ENCODE measurements around the gene GOLGA1. TPM values are rescaled to one million over a fixed set of nuclear protein-coding genes. Genes with fewer than 3 reads are reported as not detected.

The GOLGA1 gene
- total and polyA plus RNA-seq, 10 of the 15 experiments (the other 5 are each of a cell fraction or from before 2014, with no cell fraction given) = 2.9 to 14.1 (median 8.1) TPM

GRCh38 chr9:124940521-124940893 lies 376 bp downstream of the GOLGA1 start (continued):
- TF ChIP-seq REST (IDR thresholded peaks at IDR 0.05; ENCODE audit: low read depth, low read length) (no peak), BRCA1 (IDR thresholded peaks at IDR 0.05; ENCODE audit: low read depth, low read length) (no peak), FOXM1 (IDR thresholded peaks at IDR 0.05; ENCODE audit: low read depth, low read length) (0 out of 2 replicates have a peak, but pooled peaks have one; percentile 5), EP300 (IDR thresholded peaks at IDR 0.05; ENCODE audit: borderline replicate concordance in 1 of 2, control insufficient read depth in 1 of 2, low read depth in 2 of 2, low read length in 2 of 2) (no peak)

DNA sequence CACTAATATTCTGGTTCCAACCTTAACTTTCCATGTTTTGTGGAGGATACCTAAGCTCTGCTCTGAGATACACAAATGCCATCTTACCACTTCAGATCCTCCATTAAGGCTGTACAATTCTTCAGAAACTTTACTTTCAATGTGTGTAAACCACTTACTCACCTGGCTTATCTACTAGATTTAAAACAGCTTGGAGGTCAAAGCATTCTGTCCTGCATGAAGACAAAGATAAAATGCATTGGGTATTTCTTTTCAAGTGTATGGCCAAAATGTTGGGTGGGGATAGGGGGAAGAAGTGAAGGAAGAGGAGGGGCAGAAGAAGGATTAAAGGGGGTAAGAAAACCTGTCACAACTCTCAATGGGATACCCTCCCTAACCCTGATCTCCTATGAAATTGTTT lies 939 bp downstream of the GOLGA1 start:
- ChIA-PET SMC1A (ENCODE audit: uncharacterized antibody, unreplicated experiment) (interaction anchor here (0.7 to 1.8 kb wide), 7 partner anchors 9 to 203 kb away, joined by 3 to 9 read pairs (median 3); partner anchors contain the start of gene SCAI), RAD21 (ENCODE audit: unreplicated experiment) (interaction anchor here (0.5 to 1.7 kb wide), 3 partner anchors 62 to 229 kb away, joined by 4 read pairs; no protein-coding TSS in a partner anchor), POLR2A (interaction anchor here (0.5 to 2.6 kb wide), 8 partner anchors 10 to 170 kb away, joined by 3 to 9 read pairs (median 3); partner anchors contain the start of genes ARPC5L, NR6A1 and RPL35), CTCF (interaction anchor here (0.8 to 1.5 kb wide), 4 partner anchors 78 to 305 kb away, joined by 3 to 5 read pairs (median 4); partner anchors contain the start of gene WDR38)
- in situ Hi-C loops (cut with MboI) (no loop called here), intact Hi-C loops (cut with micrococcal nuclease; ENCODE audit: unreplicated experiment) (loop anchor here (2.0 kb wide), 1 partner anchor 69 kb away; no protein-coding TSS in a partner anchor)
- ATAC-seq (no peak), FAIRE-seq (no peak), DNase-seq (ENCODE audit: low read depth, low spot score) (no peak)
- Histone ChIP-seq H3K9me3 (replicated peaks; ENCODE audit: control insufficient read depth, insufficient read depth, low read length) (no peaks in the 10 kb centered on the region), H3K27ac (ENCODE audit: control insufficient read depth, insufficient read depth) (peak overlapping the region; percentile 88), H3K4me2 (ENCODE audit: control insufficient read depth, insufficient read depth) (peak overlapping the region; percentile 84), H3K4me1 (ENCODE audit: control insufficient read depth, insufficient read depth, low read length) (peaks cover under 1% of the 10 kb centered on the region; the same call in 1 of the 2 replicates), H3K27me3 (replicated peaks in 1 of 2; ENCODE audit: control insufficient read depth in 2 of 2, insufficient read depth in 2 of 2, low read length in 1 of 2) (no peaks in the 10 kb centered on the region), H3K36me3 (ENCODE audit: control insufficient read depth in 2 of 2, insufficient read depth in 2 of 2, low read length in 1 of 2) (peaks cover 0 to 4% of the 10 kb centered on the region in 2 experiments; a peak in 2 of 4 replicates), H4K20me1 (ENCODE audit: control insufficient read depth, insufficient read depth) (no peaks in the 10 kb centered on the region), H3K4me3 (peak overlapping the region; percentile 86), H3K9ac (ENCODE audit: control insufficient read depth, insufficient read depth, low read length) (peak overlapping the region; percentile 76), H2AFZ (ENCODE audit: control insufficient read depth, low read depth, low read length) (no peak overlapping the region), H3K79me2 (ENCODE audit: control insufficient read depth, insufficient read depth, low read length) (peaks cover 15% of the 10 kb centered on the region)
- TSS peak; percentile 74 for BruUV-seq (replicated peaks)
- no peak for TF ChIP-seq E2F8 (IDR thresholded peaks at IDR 0.05; ENCODE audit: low read depth, partially characterized antibody)
- TF ChIP-seq, protein P1, sequence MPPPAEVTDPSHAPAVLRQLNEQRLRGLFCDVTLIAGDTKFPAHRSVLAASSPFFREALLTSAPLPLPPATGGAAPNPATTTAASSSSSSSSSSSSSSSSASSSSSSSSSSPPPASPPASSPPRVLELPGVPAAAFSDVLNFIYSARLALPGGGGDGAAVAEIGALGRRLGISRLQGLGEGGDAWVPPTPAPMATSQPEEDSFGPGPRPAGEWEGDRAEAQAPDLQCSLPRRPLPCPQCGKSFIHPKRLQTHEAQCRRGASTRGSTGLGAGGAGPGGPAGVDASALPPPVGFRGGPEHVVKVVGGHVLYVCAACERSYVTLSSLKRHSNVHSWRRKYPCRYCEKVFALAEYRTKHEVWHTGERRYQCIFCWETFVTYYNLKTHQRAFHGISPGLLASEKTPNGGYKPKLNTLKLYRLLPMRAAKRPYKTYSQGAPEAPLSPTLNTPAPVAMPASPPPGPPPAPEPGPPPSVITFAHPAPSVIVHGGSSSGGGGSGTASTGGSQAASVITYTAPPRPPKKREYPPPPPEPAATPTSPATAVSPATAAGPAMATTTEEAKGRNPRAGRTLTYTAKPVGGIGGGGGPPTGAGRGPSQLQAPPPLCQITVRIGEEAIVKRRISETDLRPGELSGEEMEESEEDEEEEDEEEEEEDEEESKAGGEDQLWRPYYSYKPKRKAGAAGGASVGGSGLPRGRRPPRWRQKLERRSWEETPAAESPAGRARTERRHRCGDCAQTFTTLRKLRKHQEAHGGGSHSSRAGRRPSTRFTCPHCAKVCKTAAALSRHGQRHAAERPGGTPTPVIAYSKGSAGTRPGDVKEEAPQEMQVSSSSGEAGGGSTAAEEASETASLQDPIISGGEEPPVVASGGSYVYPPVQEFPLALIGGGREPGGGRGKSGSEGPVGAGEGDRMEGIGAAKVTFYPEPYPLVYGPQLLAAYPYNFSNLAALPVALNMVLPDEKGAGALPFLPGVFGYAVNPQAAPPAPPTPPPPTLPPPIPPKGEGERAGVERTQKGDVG (CRISPR knock-in tag; IDR thresholded peaks at IDR 0.05) = no peak
- no peak for TF ChIP-seq EED (IDR thresholded peaks at IDR 0.05; ENCODE audit: low read depth)
- no peak for TF ChIP-seq BMI1 (IDR thresholded peaks at IDR 0.05; ENCODE audit: borderline replicate concordance)
- no peak for TF ChIP-seq RELA (IDR thresholded peaks at IDR 0.05; ENCODE audit: borderline replicate concordance, partially characterized antibody)
- TF ChIP-seq NR2F1 (conservative IDR thresholded peaks at IDR 0.05) = no peak
- no peak for TF ChIP-seq IKZF1 (conservative IDR thresholded peaks at IDR 0.05)
- TF ChIP-seq SIX5 (IDR thresholded peaks at IDR 0.05; ENCODE audit: low read depth, low read length, severe bottlenecking) = no peak
- no peak for TF ChIP-seq RBBP5 (conservative IDR thresholded peaks at IDR 0.05)
